H54 (cell line): ENCODE measurements around the gene TFF3.

Experiments
- DNase-seq: peaks from one replicate; pipeline ENCODE4 v3.0.0; 2011; ENCODE audit warnings: low spot score, mixed read lengths; ENCODE audit not compliant: insufficient read length
- FAIRE-seq: peaks from 3 replicates; lab custom pipeline; 2011; peaks lifted over from hg19 to GRCh38; lab: Jason Lieb, UNC
- POLR2A ChIP-seq: IDR thresholded peaks from 2 replicates; pipeline ENCODE4 v1.6.1; 2011; ENCODE audit warnings: low read depth, mild to moderate bottlenecking, low read length

Gene TFF3

GRCh38 chr21:42315296-42315891, at the start of gene TFF3:
Gene TFF3, minus strand, starts transcription at chr21:42315409. Its CDS starts 35 bp downstream, at chr21:42315374.
- FAIRE-seq (no peak), DNase-seq (no peak)
- no peak for TF ChIP-seq POLR2A

GRCh38 chr21:42364304-42364865, 49.2 kb upstream of the TFF3 start:
- FAIRE-seq (no peak), DNase-seq (no peak)
- no peak for TF ChIP-seq POLR2A

- TF ChIP-seq POLR2A = no peak
- no peak for DNase-seq
- no peak for FAIRE-seq
Observed at GRCh38 chr21:42363312-42363711, 48.1 kb upstream of the TFF3 start.

GRCh38 chr21:42362700-42363099, 47.5 kb upstream of the TFF3 start:
- DNase-seq = no peak
- no peak for TF ChIP-seq POLR2A
- FAIRE-seq = no peak

GRCh38 chr21:42362198-42362597, 47.0 kb upstream of the TFF3 start:
- no peak for FAIRE-seq
- no peak for DNase-seq
- no peak for TF ChIP-seq POLR2A

- DNase-seq (no peak), FAIRE-seq (no peak)
- TF ChIP-seq POLR2A = no peak
Observed at GRCh38 chr21:42361286-42361685, 46.1 kb upstream of the TFF3 start.

- TF ChIP-seq POLR2A = no peak
- FAIRE-seq (no peak), DNase-seq (no peak)
Observed at GRCh38 chr21:42360317-42360716, 45.1 kb upstream of the TFF3 start.

- DNase-seq (no peak), FAIRE-seq (no peak)
- no peak for TF ChIP-seq POLR2A
Observed at GRCh38 chr21:42358937-42359336, 43.7 kb upstream of the TFF3 start.

- no peak for TF ChIP-seq POLR2A
- no peak for DNase-seq
- no peak for FAIRE-seq
Observed at GRCh38 chr21:42358261-42358660, 43.1 kb upstream of the TFF3 start.

GRCh38 chr21:42357307-42357706, 42.1 kb upstream of the TFF3 start:
- DNase-seq (no peak), FAIRE-seq (no peak)
- TF ChIP-seq POLR2A = no peak

GRCh38 chr21:42356650-42357049, 41.4 kb upstream of the TFF3 start:
- FAIRE-seq (no peak), DNase-seq (no peak)
- TF ChIP-seq POLR2A = no peak

GRCh38 chr21:42356046-42356445, 40.8 kb upstream of the TFF3 start:
- TF ChIP-seq POLR2A = no peak
- DNase-seq (no peak), FAIRE-seq (no peak)

- FAIRE-seq (no peak), DNase-seq (no peak)
- TF ChIP-seq POLR2A = no peak
Observed at GRCh38 chr21:42353623-42354022, 38.4 kb upstream of the TFF3 start.

GRCh38 chr21:42352441-42353095, 37.4 kb upstream of the TFF3 start:
- no peak for FAIRE-seq
- no peak for TF ChIP-seq POLR2A
- DNase-seq = no peak

GRCh38 chr21:42351626-42352440, 36.6 kb upstream of the TFF3 start:
- TF ChIP-seq POLR2A = no peak
- FAIRE-seq = no peak

More at GRCh38 chr21:42351626-42352440, 36.6 kb upstream of the TFF3 start:
- no peak for DNase-seq
